DND-41 (cell line): ENCODE data around the gene SLC10A7.

Experiments
- ATAC-seq: fragments of 200-7000 bp; cut with Tn5 transposase; 3 replicates; pipeline ENCODE4 v1.9.1; 2021; ENCODE audit warnings: low read depth; ENCODE audit not compliant: insufficient read depth
- DNase-seq: peaks from one replicate; pipeline ENCODE4 v3.0.0-alpha.2; 2020
- H2AFZ ChIP-seq: 2 replicates; pipeline ENCODE4 v1.6.0; 2012; ENCODE audit warnings: low read depth, low read length
- H3K27ac ChIP-seq: 2 replicates; pipeline ENCODE4 v1.5.1; 2012; ENCODE audit warnings: low read length, inconsistent platforms
- H3K27me3 ChIP-seq: fragments of 200-600 bp; sonication (generic); 2 replicates; pipeline ENCODE4 v1.6.0; 2012; ENCODE audit warnings: low read length, mild to moderate bottlenecking, inconsistent platforms; ENCODE audit not compliant: insufficient read depth, poor library complexity
- H3K36me3 ChIP-seq: 2 replicates; pipeline ENCODE4 v1.5.1; 2012; ENCODE audit warnings: low read length, inconsistent platforms; ENCODE audit not compliant: insufficient read depth
- H3K4me1 ChIP-seq: 2 replicates; pipeline ENCODE4 v1.5.1; 2012; ENCODE audit warnings: mild to moderate bottlenecking, low read length; ENCODE audit not compliant: insufficient read depth
- H3K4me2 ChIP-seq: 2 replicates; pipeline ENCODE4 v1.6.0; 2012; ENCODE audit warnings: mild to moderate bottlenecking, moderate library complexity, low read length, inconsistent platforms; ENCODE audit not compliant: insufficient read depth
- H3K4me3 ChIP-seq, 2 experiments: fragments of 200-600 bp in 1 of 2; shearing (Covaris generic) in 1 of 2; 2 replicates each; pipeline ENCODE4 v1.5.1; 2012 to 2016; ENCODE audit warnings: inconsistent platforms in 2 of 2, low read length in 2 of 2, mild to moderate bottlenecking in 2 of 2, low read depth in 1 of 2, moderate library complexity in 1 of 2
- H3K79me2 ChIP-seq: 2 replicates; pipeline ENCODE4 v1.6.0; 2012; ENCODE audit warnings: low read length, inconsistent platforms; ENCODE audit not compliant: insufficient read depth
- H3K9ac ChIP-seq: 2 replicates; pipeline ENCODE4 v1.6.0; 2012; ENCODE audit warnings: low read depth, mild to moderate bottlenecking, inconsistent platforms, low read length, moderate library complexity
- H3K9me3 ChIP-seq: 2 replicates; pipeline ENCODE4 v1.5.1; 2012; ENCODE audit warnings: low read length, moderate library complexity, mild to moderate bottlenecking, inconsistent platforms; ENCODE audit not compliant: insufficient read depth, severe bottlenecking
- H4K20me1 ChIP-seq: 2 replicates; pipeline ENCODE4 v1.6.0; 2012; ENCODE audit warnings: low read length; ENCODE audit not compliant: insufficient read depth
- EZH2 ChIP-seq: IDR thresholded peaks from 3 replicates; pipeline ENCODE4 v1.6.1; 2012; ENCODE audit warnings: borderline replicate concordance, low read depth, mild to moderate bottlenecking, moderate library complexity, low read length, inconsistent platforms; ENCODE audit not compliant: severe bottlenecking
- TF ChIP-seq, protein P1 (sequence below): IDR thresholded peaks from 2 replicates; pipeline ENCODE4 v1.5.1; 2012; ENCODE audit warnings: borderline replicate concordance, low read length, moderate library complexity, mild to moderate bottlenecking; ENCODE audit not compliant: poor library complexity, severe bottlenecking; ENCODE audit errors: extremely low read depth

The SLC10A7 gene

DNA sequence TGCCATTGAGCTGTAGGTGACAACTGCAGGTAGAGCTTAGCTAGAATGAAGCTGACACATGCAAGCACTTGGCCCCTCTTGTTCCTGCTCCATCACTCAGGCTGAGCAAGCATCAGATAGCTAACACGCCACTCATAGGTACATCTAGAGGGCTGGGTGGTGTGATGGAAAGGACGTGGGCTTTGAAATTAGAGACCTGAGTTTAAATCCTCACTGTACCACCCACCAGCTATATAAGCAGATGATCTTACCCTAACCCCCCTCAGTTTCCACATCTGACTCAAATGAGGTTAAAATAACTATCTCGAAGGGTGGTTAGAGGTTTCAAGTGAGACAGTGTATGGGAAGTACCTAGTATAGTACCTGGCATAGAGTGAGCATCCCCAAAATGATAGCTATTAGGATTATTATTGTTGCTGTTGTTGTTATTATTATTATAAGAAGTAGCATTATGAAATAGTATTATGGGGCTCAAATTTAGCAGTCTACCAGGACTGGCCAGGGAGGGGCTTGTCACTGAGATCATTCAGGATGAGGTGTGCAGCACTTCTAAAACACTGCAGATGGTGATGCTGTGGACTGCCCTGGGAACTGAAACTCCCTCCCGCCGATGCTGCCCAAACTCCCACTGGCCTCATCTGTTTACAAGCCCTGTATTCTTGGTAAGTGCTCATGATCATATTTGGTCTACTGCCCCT is 248.4 kb downstream of the SLC10A7 start:
- no peak for DNase-seq
- Histone ChIP-seq H3K4me1 (no peaks in the 10 kb centered on the region), H3K27me3 (no peaks in the 10 kb centered on the region), H3K9me3 (no peaks in the 10 kb centered on the region), H2AFZ (no peak overlapping the region), H3K79me2 (no peaks in the 10 kb centered on the region), H4K20me1 (no peaks in the 10 kb centered on the region), H3K4me3 (no peak overlapping the region), H3K27ac (no peak overlapping the region), H3K9ac (no peak overlapping the region), H3K4me2 (no peak overlapping the region), H3K36me3 (no peaks in the 10 kb centered on the region)
- no peak for TF ChIP-seq EZH2
- TF ChIP-seq, protein P1, sequence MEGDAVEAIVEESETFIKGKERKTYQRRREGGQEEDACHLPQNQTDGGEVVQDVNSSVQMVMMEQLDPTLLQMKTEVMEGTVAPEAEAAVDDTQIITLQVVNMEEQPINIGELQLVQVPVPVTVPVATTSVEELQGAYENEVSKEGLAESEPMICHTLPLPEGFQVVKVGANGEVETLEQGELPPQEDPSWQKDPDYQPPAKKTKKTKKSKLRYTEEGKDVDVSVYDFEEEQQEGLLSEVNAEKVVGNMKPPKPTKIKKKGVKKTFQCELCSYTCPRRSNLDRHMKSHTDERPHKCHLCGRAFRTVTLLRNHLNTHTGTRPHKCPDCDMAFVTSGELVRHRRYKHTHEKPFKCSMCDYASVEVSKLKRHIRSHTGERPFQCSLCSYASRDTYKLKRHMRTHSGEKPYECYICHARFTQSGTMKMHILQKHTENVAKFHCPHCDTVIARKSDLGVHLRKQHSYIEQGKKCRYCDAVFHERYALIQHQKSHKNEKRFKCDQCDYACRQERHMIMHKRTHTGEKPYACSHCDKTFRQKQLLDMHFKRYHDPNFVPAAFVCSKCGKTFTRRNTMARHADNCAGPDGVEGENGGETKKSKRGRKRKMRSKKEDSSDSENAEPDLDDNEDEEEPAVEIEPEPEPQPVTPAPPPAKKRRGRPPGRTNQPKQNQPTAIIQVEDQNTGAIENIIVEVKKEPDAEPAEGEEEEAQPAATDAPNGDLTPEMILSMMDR = no peak
- ATAC-seq = no peak

DNA sequence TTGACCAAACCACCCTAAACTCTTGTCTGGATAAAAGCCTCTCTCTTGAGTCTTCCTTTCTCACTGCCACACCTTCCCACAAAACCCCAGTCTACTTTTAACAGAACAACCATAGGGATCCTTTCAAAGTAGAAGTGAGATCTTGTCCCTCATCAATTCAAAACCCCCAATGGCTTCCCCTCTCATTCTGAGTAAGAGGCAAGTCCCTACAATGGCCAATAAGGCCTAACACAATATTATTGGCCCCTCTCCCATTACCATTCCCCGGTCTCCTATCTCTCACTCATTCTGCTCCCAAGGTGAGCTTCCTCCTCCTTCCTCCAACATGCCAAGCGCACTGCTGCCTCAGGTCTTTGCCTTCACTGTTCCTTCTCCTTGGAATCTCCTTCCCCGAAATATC is 250.3 kb downstream of the SLC10A7 start:
- Histone ChIP-seq H4K20me1 (no peaks in the 10 kb centered on the region), H2AFZ (no peak overlapping the region), H3K9ac (no peak overlapping the region), H3K27me3 (no peaks in the 10 kb centered on the region), H3K4me1 (no peaks in the 10 kb centered on the region), H3K36me3 (no peaks in the 10 kb centered on the region), H3K4me2 (no peak overlapping the region), H3K9me3 (no peaks in the 10 kb centered on the region), H3K79me2 (no peaks in the 10 kb centered on the region), H3K4me3 (no peak overlapping the region), H3K27ac (no peak overlapping the region)
- no peak for TF ChIP-seq EZH2
- TF ChIP-seq, protein P1 = no peak
- no peak for ATAC-seq
- DNase-seq = no peak

DNA sequence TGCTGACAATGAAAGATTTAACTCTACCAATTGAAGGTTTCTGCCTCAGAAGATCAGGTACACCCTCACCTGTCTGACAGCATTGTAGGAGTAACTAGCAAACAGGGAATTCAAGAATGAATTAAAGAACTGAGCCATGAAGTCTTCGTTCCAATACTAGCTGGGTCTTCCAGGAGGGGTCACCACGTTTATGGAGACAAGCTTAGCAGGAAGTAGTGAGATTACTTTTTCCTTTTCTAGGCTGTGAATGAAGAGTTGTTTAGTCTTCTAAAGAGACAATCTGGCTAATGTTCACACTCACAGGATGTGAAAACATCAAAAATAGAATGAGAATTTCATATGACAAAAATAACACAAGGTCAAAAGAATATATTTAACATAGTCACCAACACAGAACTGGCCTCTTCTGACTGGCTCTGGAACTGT is 252.5 kb downstream of the SLC10A7 start:
- Histone ChIP-seq H3K36me3 (no peaks in the 10 kb centered on the region), H3K9ac (no peak overlapping the region), H2AFZ (no peak overlapping the region), H3K4me1 (no peaks in the 10 kb centered on the region), H3K27ac (no peak overlapping the region), H3K4me3 (no peak overlapping the region), H3K27me3 (no peaks in the 10 kb centered on the region), H3K79me2 (no peaks in the 10 kb centered on the region), H4K20me1 (no peaks in the 10 kb centered on the region), H3K9me3 (no peaks in the 10 kb centered on the region), H3K4me2 (no peak overlapping the region)
- no peak for TF ChIP-seq EZH2
- TF ChIP-seq, protein P1 = no peak
- DNase-seq (no peak), ATAC-seq (no peak)

DNA sequence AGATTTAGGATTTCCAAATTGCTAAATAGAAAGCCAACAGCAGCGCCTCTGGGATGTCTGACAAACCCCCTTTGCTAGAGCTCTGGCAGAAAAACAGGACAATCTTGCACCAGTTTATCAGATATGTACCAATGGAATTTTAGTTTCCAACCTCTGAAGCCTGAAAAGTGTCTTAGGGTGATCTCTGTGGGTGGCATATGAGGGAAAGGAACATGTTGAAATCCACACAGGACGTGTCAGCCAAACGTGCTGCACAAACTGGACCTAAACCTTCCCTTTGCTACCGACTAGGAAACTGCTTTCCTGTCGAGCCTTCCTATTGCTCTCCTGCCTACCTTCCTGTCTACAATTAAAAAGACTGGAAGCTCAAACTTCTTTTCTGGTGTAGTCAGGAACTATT is 253.9 kb downstream of the SLC10A7 start:
- no peak for ATAC-seq
- no peak overlapping the region for H2AFZ ChIP-seq
- no peaks in the 10 kb centered on the region for H3K36me3 ChIP-seq
- H3K79me2 ChIP-seq = no peaks in the 10 kb centered on the region
- no peaks in the 10 kb centered on the region for H3K4me1 ChIP-seq
- no peaks in the 10 kb centered on the region for H3K9me3 ChIP-seq
- H3K27me3 ChIP-seq = no peaks in the 10 kb centered on the region
- DNase-seq = no peak
- H3K4me2 ChIP-seq = no peak overlapping the region
- no peaks in the 10 kb centered on the region for H4K20me1 ChIP-seq
- TF ChIP-seq, protein P1 = no peak
- no peak for TF ChIP-seq EZH2
- H3K9ac ChIP-seq = no peak overlapping the region
- H3K27ac ChIP-seq = no peak overlapping the region
- no peak overlapping the region for H3K4me3 ChIP-seq
